Central memory CD8-positive, alpha-beta T cell (primary cell): ENCODE results near the gene RAPGEF1.

ENCODE experiments used
- ATAC-seq: fragments of 150-1000 bp; cut with Tn5 transposase; replicated peaks from 2 replicates; pipeline ENCODE4 v1.10.0; 2022; ENCODE audit warnings: mild to moderate bottlenecking, moderate FRiP score, moderate number of reproducible peaks; ENCODE audit not compliant: poor library complexity, severe bottlenecking; ENCODE audit errors: extremely low read depth
- DNase-seq, 2 donors: peaks; one replicate each; pipeline ENCODE4 v3.0.0; 2021; ENCODE audit warnings: low spot score in 2 of 2
- H3K27ac Mint-ChIP-seq: one replicate; pipeline ENCODE4 v1.8.0; 2022; ENCODE audit warnings: low read depth, mild to moderate bottlenecking, moderate library complexity, mixed read lengths
- H3K27me3 Mint-ChIP-seq: one replicate; pipeline ENCODE4 v1.8.0; 2022; ENCODE audit warnings: mixed read lengths
- H3K36me3 Mint-ChIP-seq: one replicate; pipeline ENCODE4 v1.8.0; 2022; ENCODE audit warnings: mild to moderate bottlenecking, moderate library complexity, mixed read lengths; ENCODE audit not compliant: insufficient read depth
- H3K4me1 Mint-ChIP-seq: one replicate; pipeline ENCODE4 v1.8.0; 2022; ENCODE audit warnings: mixed read lengths
- H3K4me3 Mint-ChIP-seq: one replicate; pipeline ENCODE4 v1.8.0; 2022; ENCODE audit warnings: mild to moderate bottlenecking, moderate library complexity, mixed read lengths
- H3K9me3 Mint-ChIP-seq: one replicate; pipeline ENCODE4 v1.8.0; 2022; ENCODE audit warnings: mixed read lengths

The RAPGEF1 gene

DNA sequence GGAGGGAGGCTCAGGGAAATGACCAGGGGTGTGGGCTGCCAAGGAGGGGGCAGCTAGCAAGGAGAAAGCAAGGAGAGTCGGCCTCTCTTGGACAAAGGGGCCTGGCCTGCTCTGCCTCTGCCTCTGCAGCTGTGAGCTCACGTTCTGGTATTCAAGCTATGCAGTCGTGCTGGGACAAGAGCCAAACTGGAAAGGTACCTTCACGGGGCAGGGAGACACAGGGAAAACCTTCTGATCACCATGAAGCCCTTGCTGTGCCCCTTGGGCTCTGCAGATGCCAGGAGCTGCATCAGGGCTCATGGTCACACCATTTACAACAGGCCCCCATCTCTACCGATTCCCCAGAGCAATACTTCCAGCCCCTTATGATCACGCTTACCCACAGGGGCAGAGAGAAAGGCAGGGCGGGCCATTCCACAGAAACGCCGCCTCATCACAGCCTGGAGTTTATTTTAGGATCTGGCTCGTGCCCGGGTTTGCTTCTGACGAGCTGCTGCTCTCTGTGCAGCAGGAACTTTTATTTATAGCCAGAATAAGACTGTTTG lies 131.3 kb downstream of the RAPGEF1 start:
- Mint-ChIP-seq H3K27ac (peak overlapping the region; percentile 32), H3K4me1 (peaks cover 19% of the 10 kb centered on the region), H3K36me3 (peaks cover 39% of the 10 kb centered on the region), H3K4me3 (no peak overlapping the region), H3K9me3 (no peaks in the 10 kb centered on the region), H3K27me3 (no peaks in the 10 kb centered on the region)
- no peak for ATAC-seq
- DNase-seq, result no peak

DNA sequence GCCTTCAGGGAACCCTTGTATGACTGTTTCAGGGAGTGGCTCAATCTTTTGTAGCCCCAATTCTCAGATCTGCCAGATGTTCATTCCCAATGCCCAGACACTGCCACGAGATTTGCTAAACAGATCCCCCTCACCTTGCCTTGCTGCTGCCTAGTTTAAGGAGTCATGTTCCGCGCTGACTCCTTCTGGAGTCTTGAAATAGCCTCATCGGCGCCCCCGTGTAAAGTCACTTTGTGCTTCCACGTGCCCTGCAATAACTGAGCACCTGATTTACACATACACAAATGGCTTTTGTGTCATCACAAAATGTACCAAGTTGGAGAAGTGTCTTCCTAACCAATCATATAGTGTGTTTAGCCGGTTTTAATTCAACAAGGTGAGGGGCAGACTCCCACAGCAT lies 132.3 kb downstream of the RAPGEF1 start:
- H3K36me3 Mint-ChIP-seq, result peaks cover 38% of the 10 kb centered on the region
- no peak overlapping the region for H3K4me3 Mint-ChIP-seq
- H3K27me3 Mint-ChIP-seq, result no peaks in the 10 kb centered on the region
- no peak for DNase-seq
- no peak for ATAC-seq
- peaks cover 19% of the 10 kb centered on the region for H3K4me1 Mint-ChIP-seq
- no peak overlapping the region for H3K27ac Mint-ChIP-seq
- no peaks in the 10 kb centered on the region for H3K9me3 Mint-ChIP-seq

DNA sequence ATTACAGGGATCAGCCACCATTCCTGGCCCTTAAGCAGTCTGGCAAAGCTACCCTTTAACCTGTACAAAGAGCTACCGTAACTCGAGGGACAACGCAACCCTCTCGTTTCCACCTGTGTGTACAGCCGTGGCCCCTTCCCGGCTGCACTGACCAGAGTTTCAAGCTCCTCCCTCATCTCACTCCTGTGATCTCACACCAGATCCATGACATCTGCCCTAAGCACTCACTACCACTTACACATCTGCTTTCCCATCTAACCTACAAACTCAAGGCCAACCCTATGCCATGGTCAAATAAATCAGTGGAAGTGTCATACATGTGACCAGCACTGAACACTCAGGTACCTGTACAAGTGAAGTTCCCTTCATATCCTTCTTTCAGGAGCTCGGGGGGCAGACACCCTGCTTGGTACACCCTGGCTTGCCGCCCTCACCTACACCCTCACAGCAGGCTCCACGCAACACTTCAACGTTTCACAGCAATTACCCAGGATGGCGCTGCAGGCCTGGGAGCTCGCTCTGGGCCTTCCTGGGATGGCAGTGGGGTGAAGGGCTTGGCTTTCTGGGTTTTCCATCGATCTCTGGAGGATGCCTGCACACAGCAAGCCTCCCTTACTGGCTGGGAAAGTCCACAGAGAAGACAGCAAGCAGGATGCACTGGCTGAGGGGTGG lies 132.8 kb downstream of the RAPGEF1 start:
- H3K4me3 Mint-ChIP-seq, result no peak overlapping the region
- DNase-seq, result no peak
- ATAC-seq, result no peak
- no peaks in the 10 kb centered on the region for H3K9me3 Mint-ChIP-seq
- H3K27me3 Mint-ChIP-seq, result no peaks in the 10 kb centered on the region
- H3K36me3 Mint-ChIP-seq, result peaks cover 38% of the 10 kb centered on the region
- no peak overlapping the region for H3K27ac Mint-ChIP-seq
- peaks cover 22% of the 10 kb centered on the region for H3K4me1 Mint-ChIP-seq

DNA sequence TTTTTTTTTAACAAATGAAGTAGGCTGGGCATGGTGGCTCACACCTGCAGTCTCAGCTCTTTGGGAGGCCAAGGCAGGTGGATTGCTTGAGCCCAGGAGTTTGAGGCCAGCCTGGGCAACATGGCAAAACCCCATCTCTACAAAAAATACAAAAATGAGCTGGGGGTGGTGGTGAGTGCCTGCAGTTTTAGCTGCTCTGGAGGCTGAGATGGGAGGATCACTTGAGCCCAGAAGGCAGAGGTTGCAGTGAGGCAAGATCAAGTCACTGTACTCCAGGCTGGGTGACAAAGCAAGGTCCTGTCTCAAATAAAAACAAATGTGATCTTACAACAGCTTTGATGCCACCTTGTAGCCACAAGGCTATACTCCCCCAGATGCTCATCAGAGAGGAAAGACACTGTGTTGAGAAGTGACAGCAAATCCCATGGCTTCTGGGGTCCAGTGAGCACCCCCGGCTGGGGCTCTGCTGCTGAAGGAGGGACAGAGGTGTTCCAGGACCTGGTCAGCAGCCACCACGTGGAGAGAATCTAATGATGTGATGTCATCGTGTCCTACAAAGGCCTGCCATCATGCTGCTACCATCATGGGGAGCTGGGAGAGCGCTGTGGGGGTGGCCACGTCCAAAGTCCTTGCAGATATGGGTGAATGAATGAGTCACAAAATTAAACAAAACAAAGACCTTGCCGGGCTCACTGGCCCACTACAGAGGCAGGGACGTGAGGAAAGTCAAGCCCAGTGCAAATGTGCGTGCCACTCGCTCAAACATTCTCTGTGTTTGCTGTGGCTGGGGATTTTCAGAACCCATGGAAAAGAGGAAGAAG lies 133.9 kb downstream of the RAPGEF1 start:
- DNase-seq (no peak), ATAC-seq (no peak)
- Mint-ChIP-seq H3K9me3 (no peaks in the 10 kb centered on the region), H3K27me3 (no peaks in the 10 kb centered on the region), H3K4me3 (no peak overlapping the region), H3K36me3 (peaks cover 45% of the 10 kb centered on the region), H3K4me1 (peaks cover 28% of the 10 kb centered on the region), H3K27ac (peak overlapping the region; percentile 64)

DNA sequence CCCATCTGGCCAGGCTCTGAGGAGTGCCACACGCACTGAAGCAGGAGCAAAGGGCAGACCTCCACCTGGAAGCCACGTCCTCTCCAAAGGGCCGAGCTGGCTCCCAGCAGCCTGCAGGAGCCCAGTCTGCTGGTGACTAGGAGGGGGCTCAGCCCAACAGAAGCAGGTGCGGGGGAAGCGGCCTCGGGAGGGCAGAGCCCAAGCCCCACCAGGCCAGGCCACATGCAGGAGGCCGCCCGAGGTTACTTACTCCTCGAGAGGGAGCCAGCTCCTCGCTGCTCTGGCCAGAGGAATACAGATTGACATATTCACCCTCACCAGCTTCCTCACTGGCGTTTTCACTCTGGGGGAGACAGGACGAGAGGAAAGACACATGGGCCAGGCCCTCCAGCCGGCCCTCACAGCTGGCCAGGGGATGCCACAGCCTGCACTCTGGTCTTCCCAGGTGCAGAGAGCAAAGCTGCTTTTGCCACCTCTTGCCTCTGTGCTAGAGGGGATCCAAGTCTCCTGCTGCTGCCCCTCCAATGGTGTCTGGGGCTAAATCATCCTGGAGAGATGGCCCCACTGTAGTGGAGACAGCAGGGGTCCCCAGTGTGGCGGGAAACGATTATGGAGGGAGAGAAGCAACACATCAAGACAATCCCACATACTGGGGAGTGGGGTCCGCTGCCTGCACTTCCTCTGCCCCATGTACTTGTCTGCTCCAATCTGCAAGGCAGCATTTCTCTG lies 136.0 kb downstream of the RAPGEF1 start:
- no peak overlapping the region for H3K4me3 Mint-ChIP-seq
- no peaks in the 10 kb centered on the region for H3K9me3 Mint-ChIP-seq
- H3K36me3 Mint-ChIP-seq, result peaks cover 49% of the 10 kb centered on the region
- H3K4me1 Mint-ChIP-seq, result peaks cover 28% of the 10 kb centered on the region
- ATAC-seq (no peak), DNase-seq (no peak)
- H3K27ac Mint-ChIP-seq, result no peak overlapping the region
- no peaks in the 10 kb centered on the region for H3K27me3 Mint-ChIP-seq

DNA sequence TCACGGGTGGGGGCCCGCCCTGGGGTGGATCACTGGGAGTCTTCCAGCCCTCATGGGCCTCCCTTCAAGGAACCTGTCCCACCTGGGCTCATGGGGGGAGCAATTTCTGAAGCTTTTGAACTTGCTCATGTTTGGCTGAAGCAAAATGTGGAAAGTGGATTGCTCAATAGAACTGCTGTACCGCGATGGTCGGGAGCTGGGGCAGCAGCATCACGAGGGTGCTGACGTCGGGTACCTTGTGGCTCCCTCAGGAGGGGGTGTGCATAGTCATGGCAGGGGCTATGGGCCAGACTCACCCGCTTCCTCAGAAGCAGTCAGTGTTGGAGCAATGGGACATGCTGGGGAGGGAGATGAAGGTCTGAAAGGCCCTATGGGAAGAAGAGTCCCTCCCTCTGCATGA lies 136.7 kb downstream of the RAPGEF1 start:
- Mint-ChIP-seq H3K9me3 (no peaks in the 10 kb centered on the region), H3K4me3 (no peak overlapping the region), H3K27me3 (no peaks in the 10 kb centered on the region), H3K36me3 (peaks cover 54% of the 10 kb centered on the region), H3K27ac (peak overlapping the region; percentile 8), H3K4me1 (peaks cover 28% of the 10 kb centered on the region)
- ATAC-seq, result no peak
- DNase-seq, result no peak

DNA sequence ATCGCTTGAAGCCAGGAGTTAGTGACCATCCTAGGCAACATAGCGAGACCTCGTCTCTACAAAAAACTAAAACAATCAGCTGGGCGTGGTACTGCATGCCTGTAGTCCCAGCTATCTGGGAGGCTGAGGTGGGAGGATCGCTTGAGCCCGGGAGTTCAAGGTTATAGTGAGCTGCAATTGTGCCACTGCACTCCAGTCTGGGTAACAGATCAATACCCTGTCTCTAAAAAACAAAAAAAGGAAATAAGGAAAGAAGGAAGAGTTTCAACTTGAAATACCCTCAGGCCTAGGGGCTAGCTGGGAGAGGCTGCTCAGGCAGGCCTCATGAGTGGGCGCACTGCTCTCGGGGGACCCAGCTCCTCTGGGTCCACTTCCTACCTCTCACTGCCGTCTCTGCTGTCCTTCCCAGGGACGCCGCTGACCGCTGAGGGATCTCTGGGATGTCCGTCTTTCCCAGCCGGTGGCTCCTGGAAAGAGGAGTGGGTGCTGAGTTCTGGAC lies 138.1 kb downstream of the RAPGEF1 start:
- H3K27me3 Mint-ChIP-seq, result no peaks in the 10 kb centered on the region
- peaks cover 53% of the 10 kb centered on the region for H3K36me3 Mint-ChIP-seq
- H3K4me1 Mint-ChIP-seq, result peaks cover 28% of the 10 kb centered on the region
- ATAC-seq (no peak), DNase-seq (no peak)
- H3K4me3 Mint-ChIP-seq, result no peak overlapping the region
- H3K27ac Mint-ChIP-seq, result peak overlapping the region; percentile 52
- no peaks in the 10 kb centered on the region for H3K9me3 Mint-ChIP-seq

DNA sequence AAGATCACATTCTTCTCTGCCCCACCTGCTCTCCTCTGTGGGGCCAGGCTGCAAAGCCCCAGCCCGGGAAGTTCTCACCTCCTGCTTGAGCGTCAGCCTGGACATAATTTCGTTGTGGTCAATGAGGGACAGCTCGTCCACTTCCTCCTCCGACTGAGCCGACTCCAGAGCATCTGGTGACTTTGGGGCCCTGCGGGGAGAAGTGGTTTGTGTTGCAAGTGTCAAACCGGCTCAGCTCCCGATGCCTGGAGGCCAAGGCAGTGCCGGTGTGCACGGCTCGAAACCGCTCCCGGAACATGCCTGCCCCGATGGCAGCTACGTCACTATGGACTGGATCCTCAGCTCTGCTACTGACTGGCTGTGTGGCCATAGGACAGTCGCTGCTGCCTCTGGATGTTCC lies 141.8 kb downstream of the RAPGEF1 start:
- Mint-ChIP-seq H3K4me1 (peaks cover 16% of the 10 kb centered on the region), H3K36me3 (peaks cover 48% of the 10 kb centered on the region), H3K27me3 (no peaks in the 10 kb centered on the region), H3K9me3 (no peaks in the 10 kb centered on the region), H3K4me3 (no peak overlapping the region), H3K27ac (no peak overlapping the region)
- DNase-seq, result no peak
- no peak for ATAC-seq

DNA sequence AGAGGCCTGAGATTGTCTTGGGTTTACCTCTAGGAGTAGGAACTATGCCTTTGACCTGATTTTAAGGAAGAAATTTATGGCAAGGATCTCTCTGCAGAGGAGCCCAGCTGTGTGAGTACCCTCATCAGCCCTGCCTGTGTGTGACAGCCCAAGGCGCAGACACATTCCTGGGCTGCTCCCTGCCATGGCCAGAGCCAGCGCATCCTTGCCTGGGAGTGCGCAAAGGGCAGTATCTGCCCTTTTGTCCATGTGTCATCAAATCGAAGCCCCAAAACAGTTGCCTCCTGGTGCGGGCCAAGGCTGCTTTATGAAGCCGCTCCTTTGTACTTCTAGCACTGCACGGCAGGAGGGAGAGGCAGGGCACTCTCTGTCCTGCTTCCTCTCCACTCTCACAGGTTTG lies 142.6 kb downstream of the RAPGEF1 start:
- H3K9me3 Mint-ChIP-seq, result no peaks in the 10 kb centered on the region
- H3K4me3 Mint-ChIP-seq, result no peak overlapping the region
- H3K4me1 Mint-ChIP-seq, result peaks cover 7% of the 10 kb centered on the region
- H3K27ac Mint-ChIP-seq, result no peak overlapping the region
- no peaks in the 10 kb centered on the region for H3K27me3 Mint-ChIP-seq
- H3K36me3 Mint-ChIP-seq, result peaks cover 46% of the 10 kb centered on the region
- ATAC-seq (no peak), DNase-seq (no peak)

DNA sequence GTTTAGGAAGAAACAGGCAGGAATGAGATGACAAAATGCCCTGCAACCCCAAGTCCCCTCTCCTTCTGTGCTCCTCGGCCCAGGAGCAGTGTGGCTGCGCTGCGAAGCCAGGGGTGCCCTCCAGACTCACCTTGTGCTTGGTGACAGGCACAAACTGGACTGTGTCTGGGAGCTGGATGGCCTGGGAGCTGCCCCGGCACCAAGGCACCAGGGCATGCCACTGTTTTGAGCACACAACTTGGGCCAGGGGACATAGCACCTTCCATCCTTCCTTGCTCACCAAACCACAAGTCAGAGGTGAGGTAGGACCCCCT lies 143.5 kb downstream of the RAPGEF1 start:
- peaks cover 42% of the 10 kb centered on the region for H3K36me3 Mint-ChIP-seq
- H3K4me3 Mint-ChIP-seq, result no peak overlapping the region
- no peak for DNase-seq
- no peak for ATAC-seq
- no peaks in the 10 kb centered on the region for H3K27me3 Mint-ChIP-seq
- H3K9me3 Mint-ChIP-seq, result no peaks in the 10 kb centered on the region
- peaks cover 9% of the 10 kb centered on the region for H3K4me1 Mint-ChIP-seq
- no peak overlapping the region for H3K27ac Mint-ChIP-seq

DNA sequence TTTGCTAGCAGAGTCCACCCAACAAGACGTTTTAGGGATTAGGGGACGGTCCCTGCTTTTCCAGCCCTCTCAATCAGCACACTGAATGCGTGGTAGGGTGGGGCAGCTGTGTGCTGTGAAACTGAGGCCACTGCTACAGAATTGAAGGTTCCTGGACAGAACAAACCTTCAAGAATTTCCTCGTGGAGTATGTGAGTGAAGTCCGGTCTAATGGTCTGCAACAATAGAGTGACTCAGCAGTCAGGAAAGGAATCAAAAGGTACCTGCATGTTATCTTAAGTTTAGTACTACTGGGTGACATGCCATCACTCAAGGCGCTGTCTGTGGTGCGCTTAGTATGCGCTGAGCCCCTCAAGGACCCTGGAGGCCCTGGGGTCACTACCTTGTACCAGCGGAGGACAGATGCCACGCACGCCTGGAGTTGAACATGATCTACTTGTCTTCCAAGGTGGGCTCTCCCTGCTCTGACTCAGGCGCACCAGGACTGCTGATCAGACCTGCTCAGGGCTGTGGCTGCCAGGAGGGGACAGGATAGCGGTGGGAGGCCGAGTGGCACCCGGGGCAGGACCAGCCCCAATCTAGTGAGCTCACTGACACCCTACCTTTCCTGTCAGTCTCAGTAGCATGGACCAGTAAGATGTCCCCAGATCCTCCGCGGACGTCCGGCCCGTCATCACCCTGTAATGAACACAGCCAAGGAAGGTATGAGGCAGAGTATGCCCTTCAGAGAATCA lies 144.0 kb downstream of the RAPGEF1 start:
- no peak overlapping the region for H3K4me3 Mint-ChIP-seq
- peaks cover 43% of the 10 kb centered on the region for H3K36me3 Mint-ChIP-seq
- no peaks in the 10 kb centered on the region for H3K9me3 Mint-ChIP-seq
- DNase-seq (no peak), ATAC-seq (no peak)
- no peak overlapping the region for H3K27ac Mint-ChIP-seq
- no peaks in the 10 kb centered on the region for H3K27me3 Mint-ChIP-seq
- H3K4me1 Mint-ChIP-seq, result peaks cover 13% of the 10 kb centered on the region
